Activated CD4-positive, alpha-beta memory T cell treated with anti-CD3 and anti-CD28 coated beads for 36 hours (primary cell): ENCODE data around the gene GAREM2. TPM values are rescaled to one million over a fixed set of nuclear protein-coding genes. Genes with fewer than 3 reads are reported as not detected.

Source experiments
- CTCF ChIA-PET: fragments of 350-600 bp; sonication (Branson Sonifier 250); formaldehyde crosslinking; loops from one replicate; lab custom pipeline; 2021; ENCODE audit warnings: antibody characterized with exemption, inconsistent platforms; lab: Charles Lee
- POLR2A ChIA-PET: fragments of 350-600 bp; sonication (Branson Sonifier 250); formaldehyde crosslinking; loops from one replicate; lab custom pipeline; 2021; ENCODE audit warnings: antibody characterized with exemption; lab: Charles Lee
- DNase-seq: peaks from one replicate; pipeline ENCODE4 v3.0.0-alpha.2; 2020
- H3K27ac Mint-ChIP-seq: one replicate; pipeline ENCODE4 v1.8.0; 2021; ENCODE audit warnings: mixed read lengths
- H3K27me3 Mint-ChIP-seq: one replicate; pipeline ENCODE4 v1.8.0; 2021; ENCODE audit warnings: mixed read lengths
- H3K36me3 Mint-ChIP-seq: one replicate; pipeline ENCODE4 v1.8.0; 2021; ENCODE audit warnings: mixed read lengths
- H3K4me1 Mint-ChIP-seq: one replicate; pipeline ENCODE4 v1.8.0; 2021; ENCODE audit warnings: low read depth, mixed read lengths
- H3K4me3 Mint-ChIP-seq: one replicate; pipeline ENCODE4 v1.8.0; 2021; ENCODE audit warnings: mild to moderate bottlenecking, mixed read lengths
- H3K9me3 Mint-ChIP-seq: one replicate; pipeline ENCODE4 v1.8.0; 2021; ENCODE audit warnings: mixed read lengths
- intact Hi-C: fragments of 100-400 bp; cut with micrococcal nuclease; formaldehyde crosslinking; loops from one replicate; pipeline ENCODE4 v1.15.1; 2023
- total RNA-seq, 2 experiments: library from RNA; stranded (reverse); gene quantifications; one replicate each; pipeline ENCODE4 v1.2.3, GENCODE V29; 2021

GAREM2 gene
- total RNA-seq, 2 experiments from 2014 or later, result 1.4 to 2.8 TPM

DNA sequence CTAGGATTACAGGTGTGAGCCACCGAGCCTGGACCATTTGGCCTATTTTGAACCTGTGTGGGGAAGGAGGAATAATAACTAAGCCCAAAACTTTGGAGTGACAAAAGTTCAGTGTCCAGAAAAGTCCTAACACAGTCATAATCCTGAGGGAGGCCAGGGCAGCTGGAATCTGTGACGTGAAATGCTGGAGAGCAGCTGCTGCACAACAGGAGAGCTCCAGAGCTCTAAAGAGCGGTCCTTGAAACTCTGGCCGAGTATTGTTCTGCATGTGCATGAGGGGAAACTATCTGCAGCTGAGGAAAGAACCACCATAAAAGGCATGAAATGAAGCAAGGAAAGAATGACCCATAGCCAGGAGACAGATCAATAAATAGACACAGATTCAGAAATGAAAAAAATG, 43.7 kb downstream of the GAREM2 start:
- no peak overlapping the region for H3K27ac Mint-ChIP-seq
- H3K4me1 Mint-ChIP-seq, result no peaks in the 10 kb centered on the region
- H3K36me3 Mint-ChIP-seq, result peaks cover 38% of the 10 kb centered on the region
- no peak overlapping the region for H3K4me3 Mint-ChIP-seq
- no peaks in the 10 kb centered on the region for H3K27me3 Mint-ChIP-seq
- ChIA-PET POLR2A (no interaction called here), CTCF (no interaction called here)
- intact Hi-C loops, result no loop called here
- DNase-seq, result no peak
- H3K9me3 Mint-ChIP-seq, result no peaks in the 10 kb centered on the region

DNA sequence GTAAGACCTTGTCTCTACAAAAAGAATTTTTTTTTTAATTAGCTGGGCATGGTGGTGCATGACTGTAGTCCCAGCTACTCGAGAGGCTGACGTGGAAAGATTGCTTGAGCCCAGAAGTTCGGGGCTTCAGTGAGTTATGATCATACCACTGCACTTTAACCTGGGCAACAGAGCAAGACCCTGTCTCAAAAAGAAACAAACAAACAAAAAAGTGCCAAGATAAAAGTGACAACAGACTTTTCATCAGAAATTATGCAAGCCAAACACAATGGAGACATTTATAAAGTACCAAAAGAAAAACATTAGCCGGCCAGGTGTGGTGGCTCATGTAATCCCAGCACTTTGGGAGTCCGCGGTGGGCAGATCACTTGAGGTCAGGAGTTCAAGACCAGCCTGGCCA, 44.8 kb downstream of the GAREM2 start:
- intact Hi-C loops, result no loop called here
- Mint-ChIP-seq H3K27me3 (no peaks in the 10 kb centered on the region), H3K4me1 (no peaks in the 10 kb centered on the region), H3K4me3 (no peak overlapping the region), H3K9me3 (no peaks in the 10 kb centered on the region), H3K27ac (no peak overlapping the region), H3K36me3 (peaks cover 33% of the 10 kb centered on the region)
- ChIA-PET POLR2A (no interaction called here), CTCF (no interaction called here)
- no peak for DNase-seq

DNA sequence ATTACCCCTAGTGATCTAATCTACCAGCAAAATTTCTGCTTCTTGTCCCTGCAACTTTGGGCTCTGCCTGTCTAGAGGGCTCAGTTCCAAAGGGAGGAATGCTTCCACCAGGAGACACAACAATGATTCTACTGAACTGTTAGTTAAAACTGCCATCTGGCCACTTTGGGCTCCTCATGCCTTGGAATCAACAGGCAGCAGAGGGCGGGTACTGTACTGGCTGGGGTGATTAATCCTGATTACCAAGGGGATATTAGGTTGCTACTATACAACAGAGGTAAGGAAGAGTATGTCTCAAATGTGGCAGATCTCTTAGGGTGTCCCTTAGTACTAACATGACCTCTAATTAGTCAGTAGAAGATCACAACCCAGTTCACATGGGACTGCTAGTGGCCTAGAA, 50.1 kb downstream of the GAREM2 start:
- Mint-ChIP-seq H3K4me1 (no peaks in the 10 kb centered on the region), H3K4me3 (no peak overlapping the region), H3K9me3 (peaks cover 2% of the 10 kb centered on the region), H3K36me3 (peaks cover 31% of the 10 kb centered on the region), H3K27ac (no peak overlapping the region), H3K27me3 (no peaks in the 10 kb centered on the region)
- intact Hi-C loops, result no loop called here
- CTCF ChIA-PET, result no interaction called here
- no peak for DNase-seq
- POLR2A ChIA-PET, result no interaction called here

DNA sequence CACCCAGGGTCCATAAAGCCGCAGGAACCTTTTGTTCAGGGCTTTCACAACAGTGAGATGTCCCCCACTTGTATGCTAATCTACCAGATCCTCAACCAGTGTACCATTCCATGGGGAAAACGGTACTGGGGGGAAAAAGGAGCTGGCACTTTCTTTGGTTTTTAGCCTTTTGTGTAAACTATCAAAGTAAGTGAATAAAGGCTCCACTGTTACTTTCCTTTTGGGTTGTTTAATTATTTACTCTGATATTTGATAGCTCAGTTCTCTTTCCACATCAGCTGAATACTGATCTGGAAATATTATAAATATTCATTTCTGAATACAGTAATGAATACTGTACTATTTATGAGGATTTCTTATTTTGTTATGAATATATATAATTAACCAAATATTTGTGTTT, 51.2 kb downstream of the GAREM2 start:
- POLR2A ChIA-PET, result no interaction called here
- Mint-ChIP-seq H3K4me3 (no peak overlapping the region), H3K27me3 (no peaks in the 10 kb centered on the region), H3K36me3 (peaks cover 33% of the 10 kb centered on the region), H3K9me3 (peaks cover 2% of the 10 kb centered on the region), H3K4me1 (no peaks in the 10 kb centered on the region), H3K27ac (no peak overlapping the region)
- DNase-seq, result no peak
- CTCF ChIA-PET, result no interaction called here
- intact Hi-C loops, result no loop called here

DNA sequence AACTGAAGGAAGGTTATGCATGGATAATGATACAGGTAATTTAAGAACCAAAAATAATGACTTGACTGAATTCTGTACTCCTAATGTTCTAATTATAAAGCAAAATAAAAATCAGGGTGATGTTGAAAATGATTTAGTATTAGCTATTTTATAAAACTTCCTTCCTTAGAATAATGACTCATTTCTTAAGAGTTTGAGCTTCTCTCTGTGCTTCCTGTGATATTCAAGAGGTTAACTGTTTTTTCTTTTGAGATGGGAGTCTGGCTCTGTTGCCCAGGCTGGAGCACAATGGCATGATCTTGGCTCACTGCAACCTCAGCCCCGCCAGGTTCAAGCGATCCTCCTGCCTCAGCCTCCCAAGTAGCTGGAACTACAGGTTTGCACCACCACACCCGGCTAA, 56.7 kb downstream of the GAREM2 start:
- Mint-ChIP-seq H3K9me3 (peaks cover 2% of the 10 kb centered on the region), H3K27me3 (no peaks in the 10 kb centered on the region), H3K4me3 (no peak overlapping the region), H3K27ac (no peak overlapping the region), H3K4me1 (peaks cover 2% of the 10 kb centered on the region), H3K36me3 (peaks cover 51% of the 10 kb centered on the region)
- intact Hi-C loops, result no loop called here
- ChIA-PET POLR2A (no interaction called here), CTCF (interaction anchor here (1.0 kb wide), 1 partner anchor 240 kb away, joined by 4 read pairs; no protein-coding TSS in a partner anchor)
- DNase-seq, result no peak

DNA sequence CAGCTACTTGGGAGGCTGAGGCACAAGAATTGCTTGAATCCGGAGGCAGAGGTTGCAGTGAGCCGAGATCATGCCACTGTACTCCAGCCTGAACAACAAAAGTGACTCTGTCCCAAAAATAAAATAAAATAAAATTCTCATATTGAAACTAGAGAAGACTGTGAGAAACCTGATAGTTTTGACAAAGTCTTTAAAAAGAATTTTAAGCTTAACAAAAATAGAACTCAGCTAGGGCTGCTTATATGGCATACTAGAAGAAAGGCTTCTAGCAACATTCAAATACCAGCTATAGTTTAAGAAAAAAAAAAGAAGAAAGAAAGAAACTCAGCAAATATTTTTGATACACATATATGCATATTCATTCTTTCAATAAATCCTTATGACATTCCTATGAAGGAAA, 57.9 kb downstream of the GAREM2 start:
- H3K9me3 Mint-ChIP-seq, result peaks cover 2% of the 10 kb centered on the region
- no peaks in the 10 kb centered on the region for H3K27me3 Mint-ChIP-seq
- H3K27ac Mint-ChIP-seq, result no peak overlapping the region
- peaks cover 2% of the 10 kb centered on the region for H3K4me1 Mint-ChIP-seq
- no peak for DNase-seq
- CTCF ChIA-PET, result interaction anchor here (0.7 to 1.2 kb wide), 4 partner anchors 13 to 347 kb away, joined by 3 to 4 read pairs (median 3); no protein-coding TSS in a partner anchor
- intact Hi-C loops, result no loop called here
- H3K4me3 Mint-ChIP-seq, result no peak overlapping the region
- peaks cover 56% of the 10 kb centered on the region for H3K36me3 Mint-ChIP-seq
- POLR2A ChIA-PET, result no interaction called here

DNA sequence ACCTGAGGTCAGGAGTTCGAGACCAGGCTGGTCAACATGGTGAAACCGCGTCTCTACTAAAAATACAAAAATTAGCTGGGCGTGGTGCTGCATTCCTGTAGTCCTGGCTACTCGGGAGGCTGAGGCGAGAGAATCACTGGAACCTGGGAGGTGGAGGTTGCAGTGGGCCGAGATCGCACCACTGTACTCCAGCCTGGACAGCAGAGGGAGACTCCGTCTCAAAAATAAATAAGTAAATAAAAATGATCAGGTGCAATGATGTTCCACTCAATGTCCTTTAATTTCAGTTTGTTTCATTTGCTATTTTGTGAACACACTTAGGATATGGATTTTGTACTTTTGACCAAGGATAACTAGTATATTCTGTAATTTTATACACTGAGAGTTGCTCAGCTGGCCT, 62.2 kb downstream of the GAREM2 start:
- no peaks in the 10 kb centered on the region for H3K9me3 Mint-ChIP-seq
- no peak overlapping the region for H3K4me3 Mint-ChIP-seq
- ChIA-PET POLR2A (no interaction called here), CTCF (interaction anchor here (0.9 to 1.7 kb wide), 3 partner anchors 8 to 343 kb away, joined by 3 to 4 read pairs (median 3); no protein-coding TSS in a partner anchor)
- H3K36me3 Mint-ChIP-seq, result peaks cover 33% of the 10 kb centered on the region
- peaks cover 3% of the 10 kb centered on the region for H3K4me1 Mint-ChIP-seq
- no peak overlapping the region for H3K27ac Mint-ChIP-seq
- no peak for DNase-seq
- intact Hi-C loops, result no loop called here
- no peaks in the 10 kb centered on the region for H3K27me3 Mint-ChIP-seq

DNA sequence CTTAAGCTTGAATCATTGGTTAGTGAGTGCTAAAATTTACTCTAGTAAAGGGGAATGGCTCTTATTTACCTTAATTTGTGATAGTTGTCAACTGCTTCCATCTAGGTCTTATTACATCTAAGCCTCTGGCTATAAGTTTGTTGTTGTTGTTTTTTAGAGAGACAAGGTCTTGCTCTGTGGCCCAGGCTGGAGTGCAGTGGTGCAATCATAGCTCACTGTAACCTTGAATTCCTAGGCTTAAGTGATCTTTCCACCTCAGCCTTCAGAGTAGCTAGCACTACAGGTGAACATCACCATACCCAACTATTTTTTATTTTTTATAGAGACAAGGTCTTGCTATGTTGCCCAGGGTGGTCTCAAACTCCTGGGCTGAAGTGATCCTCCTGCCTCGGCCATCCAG, 65.0 kb downstream of the GAREM2 start:
- Mint-ChIP-seq H3K4me1 (peaks cover 20% of the 10 kb centered on the region), H3K36me3 (peaks cover 25% of the 10 kb centered on the region)
- CTCF ChIA-PET, result no interaction called here

DNA sequence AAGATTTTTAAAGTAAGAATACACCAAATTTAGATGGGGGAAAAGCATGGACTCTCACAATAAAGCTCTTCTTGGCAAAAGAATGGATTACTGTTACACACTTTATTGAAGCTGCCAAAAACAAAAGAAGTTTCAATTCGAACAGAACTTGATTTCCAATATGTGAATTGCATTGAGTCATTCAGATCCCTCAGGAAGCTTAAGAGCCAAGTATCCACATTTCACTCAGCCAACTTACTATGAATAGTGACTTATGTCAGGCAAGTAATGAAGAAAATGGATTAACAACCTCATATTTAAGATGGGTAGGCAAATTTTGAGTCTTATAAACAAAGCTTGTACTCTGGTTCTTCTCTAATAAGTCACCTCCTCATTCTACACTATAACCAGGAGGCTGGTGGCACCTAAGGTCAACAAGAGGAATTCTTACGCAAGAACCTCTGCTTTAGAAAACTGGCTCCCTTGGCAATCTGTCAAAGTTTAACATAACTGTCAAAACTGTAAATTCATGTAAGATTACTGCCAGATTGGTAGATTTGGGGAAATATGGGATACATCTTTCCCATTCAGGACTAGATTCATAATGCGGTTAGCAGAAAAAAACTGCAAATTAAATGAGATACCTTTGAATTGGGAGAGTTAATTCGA, 65.5 kb downstream of the GAREM2 start:
- Mint-ChIP-seq H3K27me3 (no peaks in the 10 kb centered on the region), H3K4me1 (peaks cover 25% of the 10 kb centered on the region), H3K36me3 (peaks cover 22% of the 10 kb centered on the region), H3K9me3 (no peaks in the 10 kb centered on the region), H3K27ac (no peak overlapping the region), H3K4me3 (no peak overlapping the region)
- no peak for DNase-seq
- CTCF ChIA-PET, result no interaction called here
- intact Hi-C loops, result no loop called here
- POLR2A ChIA-PET, result no interaction called here

More for the DNA sequence above, 65.0 kb downstream of the GAREM2 start:
- H3K27me3 Mint-ChIP-seq, result no peaks in the 10 kb centered on the region
- H3K9me3 Mint-ChIP-seq, result no peaks in the 10 kb centered on the region
- H3K4me3 Mint-ChIP-seq, result no peak overlapping the region
- intact Hi-C loops, result no loop called here
- H3K27ac Mint-ChIP-seq, result no peak overlapping the region
- POLR2A ChIA-PET, result interaction anchor here (1.0 kb wide), 1 partner anchor 108 kb away, joined by 3 read pairs; no protein-coding TSS in a partner anchor
- DNase-seq, result no peak

Other genes with a start within 250 kb of the GAREM2 start
- 1 to 10 TPM; 5.3 to 5.4 TPM for gene KIF3C, start 190.6 kb upstream of the GAREM2 start, total RNA-seq
- gene RAB10, start 139.0 kb upstream of the GAREM2 start, total RNA-seq, result 100 to 1,000 TPM; 110 to 119 TPM
- 100 to 1,000 TPM; 129 to 130 TPM for gene HADHA, start 71.5 kb downstream of the GAREM2 start, total RNA-seq
- 10 to 100 TPM; 73.8 to 78.1 TPM for gene HADHB, start 71.9 kb downstream of the GAREM2 start, total RNA-seq
- 10 to 100 TPM; 31.9 to 34.2 TPM for gene SELENOI, start 173.1 kb downstream of the GAREM2 start, total RNA-seq
- gene ADGRF3, start 173.7 kb downstream of the GAREM2 start, total RNA-seq, result 1 to 10 TPM; 1.4 to 3.7 TPM
- gene DRC1, start 228.8 kb downstream of the GAREM2 start, total RNA-seq, result not detected